Rectal smooth muscle tissue (tissue), 1 donor: ENCODE measurements around the gene ATP8B1.
"Not testable (repeated sequence)": the region's sequence is repeated elsewhere in the genome, so short reads cannot be mapped to it uniquely, and the experiment has no call there.

Experiments used
- H3K27ac ChIP-seq: one replicate; pipeline ENCODE4 v1.7.0; 2013; ENCODE audit warnings: low read depth, low read length, inconsistent platforms
- H3K27me3 ChIP-seq: one replicate; pipeline ENCODE4 v1.7.0; 2013; ENCODE audit warnings: low read length; ENCODE audit not compliant: control insufficient read depth, insufficient read depth
- H3K36me3 ChIP-seq: one replicate; pipeline ENCODE4 v1.7.0; 2013; ENCODE audit warnings: low read length; ENCODE audit not compliant: control insufficient read depth, insufficient read depth
- H3K4me1 ChIP-seq: one replicate; pipeline ENCODE4 v1.7.0; 2013; ENCODE audit warnings: low read length; ENCODE audit not compliant: control insufficient read depth, insufficient read depth
- H3K4me3 ChIP-seq: one replicate; pipeline ENCODE4 v1.7.0; 2013; ENCODE audit warnings: low read length
- H3K9ac ChIP-seq: one replicate; pipeline ENCODE4 v1.7.0; 2013; ENCODE audit warnings: low read length

ATP8B1 gene

DNA sequence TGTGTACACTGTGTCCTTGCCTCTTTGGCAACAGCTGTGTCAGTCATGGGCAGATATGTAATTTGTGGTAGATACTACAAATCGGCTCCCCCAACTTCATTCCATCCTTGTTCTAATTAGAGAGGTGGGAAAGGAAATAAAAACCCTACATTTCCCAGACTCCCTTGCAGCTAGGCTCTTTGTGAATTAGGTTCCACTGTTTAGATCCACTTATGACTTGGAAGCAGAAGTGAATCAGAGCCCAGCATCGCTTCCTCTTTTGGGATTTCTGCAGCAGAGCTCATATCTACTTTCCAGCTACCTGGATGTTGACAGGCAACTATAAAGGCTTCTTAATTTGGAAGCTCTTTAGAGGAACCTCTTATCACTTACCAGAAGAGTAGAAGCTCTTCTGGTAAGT lies 147.4 kb downstream of the ATP8B1 start:
- Histone ChIP-seq H3K27ac (no peak overlapping the region), H3K4me3 (no peak overlapping the region), H3K4me1 (no peaks in the 10 kb centered on the region), H3K27me3 (no peaks in the 10 kb centered on the region), H3K36me3 (peaks cover 5% of the 10 kb centered on the region), H3K9ac (no peak overlapping the region)

DNA sequence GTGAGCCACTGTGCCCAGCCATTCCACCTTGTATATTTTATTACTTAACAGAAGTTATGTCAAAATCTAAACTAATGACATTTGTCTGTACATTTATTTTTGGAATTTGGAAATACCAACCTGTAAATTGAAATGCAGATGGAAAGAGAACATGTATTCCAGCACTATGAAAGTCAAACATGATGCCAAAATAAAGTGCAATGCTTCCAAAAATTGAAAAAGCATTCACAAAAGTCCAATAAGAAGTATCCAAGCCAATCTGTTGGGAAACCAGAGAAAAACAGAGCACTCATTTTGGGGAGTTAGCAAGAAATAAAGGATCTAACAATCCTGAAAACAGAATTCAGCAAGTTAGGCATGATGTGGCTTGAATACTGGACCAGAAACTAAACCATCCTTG lies 151.2 kb downstream of the ATP8B1 start:
- H3K4me1 ChIP-seq, result no peaks in the 10 kb centered on the region
- no peak overlapping the region for H3K4me3 ChIP-seq
- H3K9ac ChIP-seq, result no peak overlapping the region
- H3K27me3 ChIP-seq, result no peaks in the 10 kb centered on the region
- peaks cover 8% of the 10 kb centered on the region for H3K36me3 ChIP-seq
- H3K27ac ChIP-seq, result no peak overlapping the region

DNA sequence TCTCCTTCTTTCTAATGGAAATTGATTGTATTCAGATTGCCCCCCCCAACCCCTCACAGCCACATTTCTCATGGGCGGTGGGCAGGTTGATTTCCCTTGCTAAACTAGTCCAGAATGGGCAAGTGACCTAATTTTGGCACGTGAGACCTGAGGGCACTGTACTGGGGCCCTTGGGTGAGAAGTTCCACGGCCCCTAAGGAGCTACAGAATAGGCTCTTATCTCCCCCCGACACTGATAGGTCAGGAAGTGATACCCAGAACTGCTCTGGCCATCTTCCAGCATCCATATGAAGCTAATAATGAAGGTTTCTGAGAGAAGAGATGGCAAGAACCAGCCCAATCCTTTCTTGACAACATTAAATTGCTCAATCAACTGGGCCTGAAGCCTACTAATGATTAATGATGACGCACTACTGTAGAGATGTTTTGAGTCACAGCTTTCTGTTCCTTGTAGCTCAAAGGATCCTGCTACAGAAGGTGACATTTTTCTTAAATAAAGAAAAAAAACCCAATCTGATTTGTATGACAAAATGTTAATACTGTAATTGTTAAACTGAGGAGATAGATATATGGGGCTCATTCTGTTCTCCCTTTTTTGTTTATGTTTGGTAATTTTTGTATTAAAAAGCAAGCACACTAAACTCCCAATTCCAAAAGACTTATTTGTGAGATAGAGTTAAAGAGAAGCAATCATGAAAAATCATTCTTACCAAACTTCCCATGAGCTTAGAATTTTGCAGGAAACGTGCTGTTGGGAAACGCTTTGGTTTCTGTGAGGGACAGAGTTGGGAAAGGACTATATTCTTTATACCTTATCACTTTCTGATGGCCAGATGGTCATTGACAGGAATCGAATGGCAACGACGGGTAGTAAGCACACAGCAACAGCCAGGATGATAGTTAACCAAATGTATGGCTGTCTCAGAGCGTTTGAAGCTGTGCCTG lies 153.3 kb downstream of the ATP8B1 start:
- H3K36me3 ChIP-seq, result peaks cover 6% of the 10 kb centered on the region
- H3K27ac ChIP-seq, result no peak overlapping the region
- H3K4me1 ChIP-seq, result no peaks in the 10 kb centered on the region
- H3K27me3 ChIP-seq, result no peaks in the 10 kb centered on the region
- no peak overlapping the region for H3K9ac ChIP-seq
- H3K4me3 ChIP-seq, result no peak overlapping the region

DNA sequence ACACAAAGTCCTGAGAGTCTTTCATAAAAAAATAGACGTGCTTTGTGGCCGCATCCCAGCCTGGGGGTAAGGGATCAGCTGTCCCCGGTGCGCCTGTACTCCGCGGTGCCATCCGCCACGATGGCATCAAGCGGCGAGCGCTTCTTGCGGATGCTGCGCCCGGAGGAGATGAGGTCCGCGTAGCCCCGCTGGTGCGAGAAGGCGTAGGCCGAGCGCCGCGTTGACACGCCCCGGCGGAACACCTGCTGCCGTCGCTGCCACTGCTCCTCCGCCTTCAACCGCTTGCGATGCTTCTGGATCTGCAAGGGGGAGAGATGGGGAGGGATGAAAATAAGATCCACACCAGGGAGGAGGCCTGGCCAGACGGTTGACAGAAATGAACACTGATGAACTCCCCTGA lies 154.7 kb downstream of the ATP8B1 start:
- Histone ChIP-seq H3K4me3 (no peak overlapping the region), H3K4me1 (no peaks in the 10 kb centered on the region), H3K27me3 (no peaks in the 10 kb centered on the region), H3K36me3 (peaks cover 3% of the 10 kb centered on the region), H3K9ac (no peak overlapping the region), H3K27ac (no peak overlapping the region)

DNA sequence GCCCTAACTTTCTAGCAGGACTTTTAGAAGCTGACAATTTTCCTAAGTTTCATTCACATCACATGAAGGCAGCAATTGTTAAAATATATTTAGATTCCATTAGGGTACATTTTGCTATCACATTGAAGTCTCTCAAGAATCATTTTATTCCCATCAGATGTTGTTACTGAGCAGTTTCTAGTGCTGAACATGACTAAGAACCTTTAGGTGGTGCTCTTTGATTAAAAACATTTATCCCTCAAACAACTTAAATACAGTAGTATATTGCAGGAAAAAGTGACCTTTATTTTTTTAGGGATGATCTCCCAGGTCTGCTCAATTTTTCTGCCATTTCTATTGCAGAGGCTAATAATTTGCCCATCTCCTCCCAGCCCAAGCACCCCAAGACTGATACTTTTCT lies 158.6 kb downstream of the ATP8B1 start:
- Histone ChIP-seq H3K9ac (no peak overlapping the region), H3K4me3 (no peak overlapping the region), H3K4me1 (no peaks in the 10 kb centered on the region), H3K27me3 (no peaks in the 10 kb centered on the region), H3K27ac (no peak overlapping the region), H3K36me3 (peaks cover under 1% of the 10 kb centered on the region)

DNA sequence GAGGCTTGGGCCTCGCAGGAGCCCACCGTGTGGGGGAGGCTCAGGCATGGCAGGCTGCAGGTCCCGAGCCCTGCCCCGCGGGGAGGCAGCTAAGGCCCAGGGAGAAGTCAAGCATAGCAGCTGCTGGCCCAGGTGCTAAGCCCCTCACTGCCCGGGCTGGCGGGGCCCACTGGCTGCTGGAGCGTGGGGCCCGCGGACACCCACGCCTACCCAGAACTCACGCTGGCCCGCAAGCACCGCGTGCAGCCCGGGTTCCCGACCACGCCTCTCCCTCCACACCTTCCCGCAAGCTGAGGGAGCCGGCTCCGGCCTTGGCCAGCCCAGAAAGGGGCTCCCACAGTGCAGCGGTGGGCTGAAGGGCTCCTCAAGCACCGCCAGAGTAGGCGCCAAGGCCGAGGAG lies 159.4 kb downstream of the ATP8B1 start:
- H3K27ac ChIP-seq, H3K36me3 ChIP-seq, H3K27me3 ChIP-seq, H3K4me3 ChIP-seq, H3K9ac ChIP-seq, H3K4me1 ChIP-seq: not testable (repeated sequence)

DNA sequence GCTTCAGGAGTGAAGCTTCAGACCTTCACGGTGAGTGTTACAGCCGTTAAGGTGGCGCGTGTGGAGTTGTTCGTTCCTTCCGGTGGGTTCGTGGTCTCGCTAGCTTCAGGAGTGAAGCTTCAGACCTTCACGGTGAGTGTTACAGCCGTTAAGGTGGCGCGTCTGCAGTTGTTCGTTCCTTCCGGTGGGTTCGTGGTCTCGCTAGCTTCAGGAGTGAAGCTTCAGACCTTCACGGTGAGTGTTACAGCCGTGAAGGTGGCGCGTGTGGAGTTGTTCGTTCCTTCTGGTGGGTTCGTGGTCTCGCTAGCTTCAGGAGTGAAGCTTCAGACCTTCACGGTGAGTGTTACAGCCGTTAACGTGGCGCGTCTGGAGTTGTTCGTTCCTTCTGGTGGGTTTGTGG lies 160.7 kb downstream of the ATP8B1 start:
- not testable (repeated sequence) for H3K4me1 ChIP-seq, H3K36me3 ChIP-seq, H3K27ac ChIP-seq, H3K27me3 ChIP-seq, H3K9ac ChIP-seq, H3K4me3 ChIP-seq

DNA sequence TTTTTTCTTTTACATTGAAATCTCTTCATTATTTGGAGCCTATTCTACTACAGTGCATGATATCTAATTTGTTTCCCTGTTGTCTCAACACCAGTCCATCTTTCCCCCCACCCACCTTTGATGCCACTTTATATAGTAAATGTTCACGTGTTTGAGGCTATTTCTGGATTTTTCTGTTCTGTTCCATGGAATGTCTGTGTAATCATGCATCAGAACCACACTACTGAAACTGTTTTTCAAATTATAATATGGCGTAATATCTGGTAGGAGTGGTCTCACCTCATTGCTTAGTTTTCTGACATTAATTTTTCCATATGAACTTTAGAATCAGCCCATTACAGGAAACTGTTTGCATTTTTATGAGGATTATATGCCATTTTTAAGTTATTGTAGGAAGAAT lies 162.4 kb downstream of the ATP8B1 start:
- H3K9ac ChIP-seq, result no peak overlapping the region
- H3K27me3 ChIP-seq, result no peaks in the 10 kb centered on the region
- no peak overlapping the region for H3K27ac ChIP-seq
- no peaks in the 10 kb centered on the region for H3K36me3 ChIP-seq
- H3K4me3 ChIP-seq, result no peak overlapping the region
- no peaks in the 10 kb centered on the region for H3K4me1 ChIP-seq

DNA sequence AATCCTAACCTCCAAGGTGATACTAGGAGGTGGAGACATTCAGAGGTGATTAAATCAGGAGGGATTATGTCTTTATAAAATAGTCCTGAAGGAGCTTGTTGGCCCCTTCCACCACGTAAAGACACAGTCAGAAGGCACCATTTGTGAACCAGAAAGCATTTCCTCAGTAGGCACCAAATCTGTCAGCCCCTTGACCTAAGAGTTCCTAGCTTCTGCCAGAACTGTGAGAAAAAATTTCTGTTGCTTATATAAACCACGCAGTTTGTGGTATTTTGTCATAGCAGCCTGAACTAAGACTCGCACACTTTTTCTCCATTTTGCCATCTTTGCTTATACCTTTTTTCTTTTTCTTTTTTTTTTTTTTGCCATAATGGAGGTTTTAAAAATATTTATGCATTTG lies 162.9 kb downstream of the ATP8B1 start:
- no peak overlapping the region for H3K4me3 ChIP-seq
- H3K27ac ChIP-seq, result no peak overlapping the region
- no peak overlapping the region for H3K9ac ChIP-seq
- no peaks in the 10 kb centered on the region for H3K36me3 ChIP-seq
- no peaks in the 10 kb centered on the region for H3K27me3 ChIP-seq
- no peaks in the 10 kb centered on the region for H3K4me1 ChIP-seq

DNA sequence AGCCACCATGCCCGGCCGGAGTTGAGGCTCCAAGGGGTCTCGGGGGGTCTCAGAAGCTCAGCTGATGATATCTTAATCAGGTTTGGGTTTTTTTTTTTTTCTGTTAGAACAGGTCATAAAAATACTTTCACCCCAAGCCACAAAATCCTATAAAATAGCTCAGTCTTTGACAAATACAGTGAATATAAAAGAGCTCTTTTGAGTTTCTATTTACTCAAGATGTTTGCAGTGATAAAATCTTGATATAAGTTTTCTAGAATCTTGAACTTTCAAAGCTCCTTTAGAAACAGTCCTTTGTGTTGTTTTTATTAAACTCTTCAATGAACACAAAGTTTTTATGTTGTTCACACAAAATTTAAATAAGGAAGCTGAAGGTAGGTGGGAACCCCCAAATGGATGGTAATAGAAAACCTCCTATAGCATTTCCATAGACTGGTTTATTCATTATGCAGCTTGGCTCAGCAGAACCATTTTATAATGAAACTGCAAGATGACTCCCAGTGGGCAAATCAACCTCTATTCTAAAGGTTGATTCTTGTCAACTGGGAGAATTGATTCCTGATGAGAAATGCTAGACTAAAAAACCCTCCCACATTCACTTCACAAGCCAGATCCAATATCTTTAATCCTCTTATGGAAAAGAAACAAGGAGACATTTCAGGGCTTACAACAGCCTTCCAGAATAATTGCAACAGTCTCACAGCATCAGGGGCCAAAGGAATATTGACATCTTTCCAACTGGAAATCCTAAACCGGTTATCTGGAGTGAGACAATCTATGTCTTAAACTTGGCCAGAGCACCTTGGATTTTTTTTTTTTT lies 167.9 kb downstream of the ATP8B1 start:
- Histone ChIP-seq H3K36me3 (no peaks in the 10 kb centered on the region), H3K27ac (no peak overlapping the region), H3K4me3 (no peak overlapping the region), H3K27me3 (no peaks in the 10 kb centered on the region), H3K9ac (no peak overlapping the region), H3K4me1 (no peaks in the 10 kb centered on the region)

DNA sequence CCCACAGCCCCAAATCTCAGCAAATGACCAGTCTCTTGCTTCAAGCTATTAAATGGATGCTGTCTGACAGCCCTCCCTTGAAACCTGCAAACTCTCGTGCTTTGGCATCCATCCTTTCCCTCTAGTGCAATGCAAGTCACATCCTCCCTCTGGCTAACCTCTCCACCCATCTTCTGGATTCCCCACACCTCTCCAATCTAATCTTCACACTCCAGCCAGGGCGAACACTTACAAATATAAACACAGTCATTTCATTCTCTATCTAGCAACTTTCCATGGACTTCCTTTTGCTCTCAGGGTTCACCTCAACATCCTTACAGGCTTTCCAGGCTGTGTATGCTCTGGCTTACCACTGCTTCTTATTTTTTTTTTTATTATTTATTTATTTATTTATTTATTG lies 171.4 kb downstream of the ATP8B1 start:
- no peak overlapping the region for H3K9ac ChIP-seq
- H3K27ac ChIP-seq, result no peak overlapping the region
- H3K27me3 ChIP-seq, result no peaks in the 10 kb centered on the region
- H3K4me1 ChIP-seq, result no peaks in the 10 kb centered on the region
- H3K36me3 ChIP-seq, result no peaks in the 10 kb centered on the region
- no peak overlapping the region for H3K4me3 ChIP-seq

DNA sequence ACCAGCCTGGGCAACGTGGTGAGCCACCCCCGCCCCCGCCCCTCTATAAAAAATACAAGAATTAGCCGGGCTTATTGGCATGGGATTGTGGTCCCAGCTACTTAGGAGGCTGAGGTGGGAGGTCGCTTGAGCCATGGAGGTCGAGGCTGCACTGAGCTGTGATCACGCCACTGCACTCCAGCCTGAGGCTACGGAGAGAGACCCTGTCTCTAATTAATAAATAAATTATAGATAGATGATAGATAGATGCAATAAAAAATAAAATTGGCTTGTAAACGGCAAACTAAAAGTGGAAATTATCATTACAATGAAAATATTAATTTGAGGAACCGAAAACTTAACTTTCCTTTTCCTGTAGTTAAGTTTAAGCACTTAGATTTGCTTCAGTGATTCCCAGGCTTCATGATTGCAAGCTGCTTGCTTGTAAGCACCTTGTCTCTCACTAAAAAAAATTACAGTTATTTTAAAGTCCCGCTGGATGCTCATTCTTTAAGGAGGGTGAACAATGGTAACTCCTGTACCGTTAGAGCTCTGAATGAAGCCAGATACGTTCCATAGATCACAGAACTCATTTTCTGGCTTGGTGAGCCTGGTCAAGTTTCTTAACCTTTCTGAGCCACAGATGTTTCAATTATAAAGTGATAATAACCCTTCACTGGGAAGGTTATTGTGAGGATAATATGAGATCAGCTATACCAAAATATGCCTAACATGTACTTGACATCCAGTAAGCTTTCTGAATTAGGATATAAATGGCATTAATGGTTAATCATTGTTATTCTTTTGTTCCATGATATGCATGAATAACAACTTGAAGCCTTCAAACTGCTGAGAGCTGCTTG lies 172.1 kb downstream of the ATP8B1 start:
- no peaks in the 10 kb centered on the region for H3K36me3 ChIP-seq
- no peak overlapping the region for H3K27ac ChIP-seq
- H3K9ac ChIP-seq, result no peak overlapping the region
- H3K27me3 ChIP-seq, result no peaks in the 10 kb centered on the region
- H3K4me1 ChIP-seq, result no peaks in the 10 kb centered on the region
- H3K4me3 ChIP-seq, result peak overlapping the region; percentile 83
